NCI-H460 (cell line): ENCODE measurements around the gene ATF6B. TPM values are rescaled to one million over a fixed set of nuclear protein-coding genes. Genes with fewer than 3 reads are reported as not detected.
A peak's percentile ranks its signal among the peaks of the same experiment; 100 is the strongest.

Source experiments
- DNase-seq: peaks from one replicate; pipeline ENCODE4 v3.0.0-alpha.2; 2016; ENCODE audit warnings: low read depth; ENCODE audit errors: extremely low read depth
- polyA plus RNA-seq: library from polyadenylated mRNA; depleted of rRNA; stranded (reverse); fragments of >200 nt; gene quantifications from 2 replicates; pipeline ENCODE4 v1.2.3, GENCODE V29; 2014; cell fraction: nucleus; rRNA removed
- total RNA-seq: library from RNA; depleted of rRNA; stranded (reverse); fragments of >200 nt; shearing (Covaris generic); gene quantifications from 2 replicates; pipeline ENCODE4 v1.2.3, GENCODE V29; 2014; rRNA removed

Gene ATF6B
- 20.7 and 26.2 TPM in 2 replicates for total RNA-seq
- 68.3 and 79.3 TPM in 2 replicates for polyA plus RNA-seq

DNA sequence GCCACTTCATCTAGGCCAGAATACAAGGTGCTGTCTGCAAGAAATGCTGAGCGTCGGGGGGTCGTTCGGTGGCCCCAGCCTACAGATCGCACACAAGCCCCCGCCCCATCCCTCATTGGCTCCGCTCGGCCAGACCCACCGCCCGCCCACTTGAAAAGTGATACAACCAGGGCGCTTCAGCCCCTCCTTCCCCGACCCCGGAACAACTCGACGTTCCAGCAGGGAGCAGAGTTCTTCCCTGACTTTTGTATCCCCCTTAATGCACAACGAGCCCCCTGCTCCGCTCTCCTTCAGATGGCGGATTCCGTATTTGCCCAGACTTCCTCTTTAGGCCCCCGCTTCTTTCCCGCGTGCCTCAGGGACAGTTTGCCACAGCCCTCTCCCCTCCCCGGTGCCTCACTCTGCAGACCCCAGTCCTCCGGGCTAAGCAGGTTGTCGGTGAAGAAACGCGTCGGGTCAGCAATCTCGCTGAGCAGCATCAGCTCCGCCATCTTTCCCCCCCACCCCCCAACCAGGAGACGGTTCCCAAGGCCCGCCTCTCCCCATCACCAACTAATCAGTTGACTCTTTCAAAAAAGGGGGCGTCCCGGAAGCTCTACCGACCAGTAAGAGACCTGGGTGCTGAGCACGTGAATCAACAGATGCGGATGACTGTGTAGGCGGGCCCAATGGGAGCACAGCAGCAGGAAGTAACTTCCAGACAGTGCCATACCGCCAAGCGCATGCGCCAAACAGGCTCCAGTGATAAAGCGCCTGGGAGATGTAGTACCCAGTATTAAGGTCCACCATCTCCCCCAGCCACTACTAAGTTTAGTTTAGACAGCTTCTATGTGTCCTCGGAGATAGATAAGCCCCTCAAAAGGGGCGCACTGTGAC, at the start of gene ATF6B:
ATF6B (minus strand) TSS at position 530 of the 876 bp plus-strand sequence; CDS start at position 491, 39 bp downstream.
- DNase-seq = peak; percentile 98

DNA sequence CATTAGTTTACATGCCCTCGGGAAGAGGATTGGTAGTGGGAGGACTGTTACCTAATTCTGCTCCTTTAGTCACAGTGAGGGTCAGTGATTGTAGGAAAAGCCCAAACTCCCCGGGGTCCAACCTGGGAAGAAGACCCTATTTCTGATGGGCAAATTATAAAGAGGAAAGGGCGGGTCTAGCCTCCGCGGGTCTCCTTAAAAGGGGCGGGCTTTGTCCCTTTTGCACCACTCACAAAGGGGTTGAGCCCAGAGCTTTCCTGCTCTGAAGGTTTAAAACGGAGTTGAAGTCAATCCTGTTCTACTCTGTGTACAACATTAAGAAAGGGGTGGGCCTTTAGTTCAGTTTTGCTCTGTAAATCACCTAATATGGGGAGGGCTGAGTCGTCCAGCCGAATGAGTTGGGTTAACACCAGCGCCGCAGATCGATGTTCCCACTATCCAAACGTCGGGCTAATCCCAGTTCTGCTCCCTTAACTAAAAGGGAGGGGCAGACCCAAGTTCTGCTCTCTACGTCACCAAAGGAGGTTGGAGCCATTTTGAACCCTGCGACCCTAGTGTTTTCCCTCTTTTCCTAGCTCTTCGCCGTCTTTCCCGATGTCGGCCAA, 49.2 kb upstream of the ATF6B start:
- peak; percentile 22 for DNase-seq

GRCh38 chr6:32176476-32177182, 48.6 kb upstream of the ATF6B start:
- no peak for DNase-seq

DNA sequence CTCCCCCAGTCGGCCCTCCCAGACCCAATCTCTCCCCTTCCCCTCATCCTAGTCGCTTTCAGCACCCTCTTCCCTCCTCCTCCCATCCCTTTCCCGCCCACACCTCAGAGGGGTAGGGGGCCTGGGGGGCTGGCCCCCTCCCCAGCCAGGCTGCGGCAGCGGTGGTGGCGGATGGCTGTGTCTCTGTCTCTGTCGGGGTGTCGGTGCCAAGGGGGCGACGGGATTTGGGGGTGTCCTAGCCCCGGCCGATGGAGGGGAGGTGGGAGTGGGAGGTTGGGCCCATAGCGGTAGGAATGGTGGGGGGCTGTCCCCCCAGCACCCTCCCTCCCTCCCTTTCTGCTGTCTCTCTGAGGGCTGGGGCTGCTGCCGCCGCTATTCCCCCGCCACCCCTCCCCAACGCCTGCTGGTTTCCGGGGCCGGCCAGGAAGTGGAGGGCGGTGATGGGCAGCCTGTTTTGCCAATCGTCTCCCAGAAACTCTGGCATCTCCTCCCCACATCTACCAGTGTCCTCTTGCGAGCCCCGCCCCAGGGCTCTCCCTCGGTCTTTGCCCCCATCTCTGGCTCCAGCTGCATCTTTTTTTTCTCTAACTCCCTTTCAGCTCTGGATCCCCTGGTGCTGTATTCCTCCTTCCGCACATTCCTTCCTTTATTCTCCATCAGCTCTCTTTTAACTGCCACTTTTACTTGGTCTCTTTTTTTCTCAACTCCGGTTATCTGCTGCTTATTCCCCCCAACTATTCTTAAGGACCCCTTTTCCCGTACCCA, 47.8 kb upstream of the ATF6B start, which contains the start of gene AGPAT1:
AGPAT1 (minus strand) TSS at position 374 of the 765 bp plus-strand sequence. CDS start 4,588 bp downstream, outside the sequence.
- DNase-seq = peak; percentile 90

DNA sequence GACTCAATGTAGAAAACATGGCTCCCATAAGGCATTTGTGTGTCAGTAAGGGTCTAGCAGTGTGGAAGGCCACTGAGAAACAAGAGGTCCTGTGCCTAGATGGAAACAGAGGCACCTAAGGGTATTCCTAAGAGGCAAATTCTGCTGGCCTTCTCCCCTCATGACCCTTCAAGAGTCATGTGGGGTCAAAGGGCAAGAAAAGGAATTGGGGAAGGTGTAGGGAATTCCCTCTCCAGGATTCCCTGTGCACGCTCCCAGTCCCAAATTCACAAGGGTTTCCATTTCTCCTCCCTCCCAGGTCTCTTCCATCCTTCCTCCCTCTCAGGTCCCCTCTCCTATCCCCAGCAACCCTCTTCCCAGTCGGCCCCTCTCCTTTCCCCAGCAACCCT, 47.3 kb upstream of the ATF6B start:
- DNase-seq = no peak

DNA sequence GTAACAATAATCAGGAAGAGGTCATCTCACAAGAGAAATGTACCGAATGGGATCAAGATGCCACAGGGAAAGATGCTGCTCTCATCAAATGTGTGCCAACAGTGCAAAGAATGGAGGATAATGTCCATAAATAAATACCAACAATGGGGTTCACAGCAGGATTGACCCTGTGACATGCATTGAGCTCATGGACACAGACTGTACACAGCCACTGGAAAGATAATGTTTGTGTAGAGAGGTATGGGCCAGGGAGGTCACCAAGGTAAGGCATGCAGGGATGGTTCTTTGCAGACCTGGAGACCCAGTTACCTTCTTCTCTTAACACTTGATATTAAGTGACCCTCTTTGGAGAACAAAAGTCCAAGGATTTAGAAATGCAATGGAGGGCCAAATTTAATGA, 46.4 kb upstream of the ATF6B start:
- DNase-seq = no peak

- no peak for DNase-seq
Observed at GRCh38 chr6:32173051-32173727, 45.1 kb upstream of the ATF6B start.

- no peak for DNase-seq
Observed at GRCh38 chr6:32171234-32171633, 43.2 kb upstream of the ATF6B start.

DNA sequence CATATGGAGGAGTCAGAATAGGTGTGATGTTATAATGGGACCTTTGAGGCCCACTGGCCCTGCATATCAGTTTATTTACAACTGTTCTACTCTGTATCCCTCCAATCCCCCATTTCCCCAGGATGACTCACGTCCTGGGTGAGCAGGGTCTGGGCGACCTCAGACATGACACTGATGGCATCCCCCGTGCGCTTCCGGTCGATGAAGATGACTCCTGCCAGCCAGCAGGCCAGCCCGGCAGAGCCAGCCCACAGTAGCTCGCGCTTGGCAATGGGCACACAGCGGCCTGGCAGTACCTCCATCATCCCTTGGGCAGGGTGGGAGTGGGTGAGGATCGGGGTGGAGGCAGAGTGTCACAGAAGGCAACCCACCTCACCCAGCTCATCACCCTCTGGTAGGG, 42.2 kb upstream of the ATF6B start:
- no peak for DNase-seq

- no peak for DNase-seq
Observed at GRCh38 chr6:32168807-32169591, 41.0 kb upstream of the ATF6B start.

DNA sequence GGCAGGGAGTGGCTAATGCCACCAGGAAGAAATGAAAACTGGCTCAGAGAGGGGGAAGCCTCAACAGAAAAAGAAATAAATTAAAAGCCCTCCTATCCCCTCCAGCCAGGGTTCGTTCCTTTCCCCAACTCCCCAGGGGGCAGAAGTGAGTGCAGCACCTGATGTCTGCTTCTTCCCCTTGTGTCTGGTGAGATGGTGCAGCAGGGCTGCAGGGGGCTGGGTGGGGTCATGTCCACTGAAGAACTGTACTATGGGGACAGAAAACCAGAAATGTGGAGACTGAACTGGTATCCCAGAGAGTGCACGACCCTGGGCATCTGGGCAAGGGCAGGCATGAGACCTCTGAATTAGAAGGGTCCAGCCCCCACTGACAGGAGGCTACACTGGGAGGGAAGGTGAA, 40.3 kb upstream of the ATF6B start:
- no peak for DNase-seq

- DNase-seq = no peak
Observed at GRCh38 chr6:32167761-32168262, 39.8 kb upstream of the ATF6B start.

GRCh38 chr6:32167154-32167760, 39.2 kb upstream of the ATF6B start:
- no peak for DNase-seq

- DNase-seq = no peak
Observed at GRCh38 chr6:32166411-32167061, 38.5 kb upstream of the ATF6B start.

DNA sequence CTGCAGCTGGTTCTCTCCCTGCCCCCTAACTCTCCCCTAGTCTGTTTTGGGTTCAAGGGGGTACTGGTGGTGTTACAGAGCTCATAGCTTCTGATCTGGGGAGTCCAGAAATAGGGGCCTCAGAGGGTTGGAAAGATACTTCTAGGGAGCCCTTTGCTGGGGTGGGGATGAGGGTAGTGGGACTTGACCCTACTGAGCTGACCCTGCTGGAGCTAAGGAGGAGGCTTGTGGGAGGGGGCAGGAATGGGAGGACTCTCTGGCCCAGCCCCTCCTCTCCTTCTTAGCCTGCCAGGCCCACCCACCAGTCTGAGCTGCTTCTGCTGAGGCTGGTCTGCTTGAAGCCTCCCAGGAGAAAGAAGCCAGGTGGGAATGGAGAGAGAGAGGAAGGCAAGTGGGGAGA, 36.2 kb upstream of the ATF6B start, which contains the start of gene EGFL8:
EGFL8 (plus strand) TSS at position 301 of the 400 bp plus-strand sequence. CDS start 1,571 bp downstream, outside the sequence.
- no peak for DNase-seq

DNA sequence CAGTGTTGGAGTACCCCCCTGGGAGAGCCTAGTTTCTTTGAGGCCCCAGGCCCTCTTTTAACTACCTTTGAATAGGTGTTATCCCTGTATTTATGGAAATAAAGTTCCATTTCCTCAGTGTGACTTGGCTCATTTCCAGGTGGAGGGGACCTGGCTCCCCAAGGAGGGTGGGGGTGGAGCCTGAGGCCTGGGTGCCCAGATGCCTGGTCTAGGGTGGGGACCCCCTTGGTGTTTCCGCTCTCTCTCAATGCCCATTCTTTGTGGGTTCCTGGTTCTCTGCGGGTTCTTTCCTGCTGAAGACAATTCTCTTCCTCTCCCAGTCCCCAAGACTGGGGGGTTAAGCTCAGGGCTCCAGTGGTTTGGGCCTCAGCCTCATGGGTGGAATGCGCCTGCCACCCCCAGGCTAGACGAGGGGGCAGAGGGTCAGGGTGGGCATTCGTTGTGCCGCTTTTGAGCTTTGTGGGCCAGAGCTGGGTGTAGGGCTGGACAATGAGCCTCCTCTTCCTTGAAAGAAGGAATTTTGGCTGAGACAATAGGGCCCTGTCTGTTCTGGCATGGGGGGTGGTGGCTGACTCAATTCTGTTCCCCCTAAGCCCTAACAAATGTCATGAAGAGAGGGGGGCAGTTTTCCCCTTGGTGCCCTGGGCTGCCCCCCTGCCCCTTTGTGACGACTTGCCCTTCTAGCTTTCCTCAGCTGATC, 35.7 kb upstream of the ATF6B start:
- DNase-seq = no peak

DNA sequence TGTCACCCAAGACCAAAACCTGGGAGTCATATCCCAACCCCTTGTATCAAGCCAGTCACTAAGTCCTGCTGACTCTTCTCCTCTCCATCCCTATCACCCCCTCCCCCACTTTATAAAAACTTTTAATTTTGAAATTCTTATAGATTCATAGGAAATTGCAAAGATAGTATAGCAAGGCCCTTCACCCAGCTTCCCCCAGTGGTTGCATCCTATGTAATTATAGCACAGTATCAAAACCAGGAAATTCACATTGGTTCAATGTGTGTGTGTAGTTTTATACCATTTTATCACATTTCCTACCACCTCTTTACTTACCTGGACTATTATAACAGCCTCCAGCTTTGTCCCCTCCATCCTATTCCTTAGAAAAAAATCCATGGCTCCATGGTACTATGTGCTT, 30.0 kb upstream of the ATF6B start:
- no peak for DNase-seq
